Osteoblast (primary cell): ENCODE data around the gene IL10RB. TPM values are rescaled to one million over a fixed set of nuclear protein-coding genes. Genes with fewer than 3 reads are reported as not detected.
"Not testable (repeated sequence)": the region's sequence is repeated elsewhere in the genome, so short reads cannot be mapped to it uniquely, and the experiment has no call there.

Experiments
- DNase-seq: peaks from one replicate; pipeline ENCODE4 v3.0.0; 2011; ENCODE audit warnings: low spot score, mixed read lengths; ENCODE audit not compliant: insufficient read length; ENCODE audit errors: missing footprints
- H2AFZ ChIP-seq: 2 replicates; pipeline ENCODE4 v1.6.0; 2011; ENCODE audit warnings: mild to moderate bottlenecking, low read length
- H3K27ac ChIP-seq: 2 replicates; pipeline ENCODE4 v1.5.1; 2011; ENCODE audit warnings: mild to moderate bottlenecking, low read depth, low read length, moderate library complexity
- H3K27me3 ChIP-seq: 2 replicates; pipeline ENCODE4 v1.6.0; 2012; ENCODE audit warnings: mild to moderate bottlenecking, control low read depth, inconsistent platforms, low read length, moderate library complexity; ENCODE audit not compliant: insufficient read depth
- H3K36me3 ChIP-seq: 2 replicates; pipeline ENCODE4 v1.5.1; 2011; ENCODE audit warnings: mild to moderate bottlenecking, low read length, control low read depth, moderate library complexity; ENCODE audit not compliant: insufficient read depth
- H3K4me1 ChIP-seq: 2 replicates; pipeline ENCODE4 v1.5.1; 2011; ENCODE audit warnings: mild to moderate bottlenecking, low read length, control low read depth, moderate library complexity; ENCODE audit not compliant: insufficient read depth
- H3K4me2 ChIP-seq: 2 replicates; pipeline ENCODE4 v1.6.0; 2011; ENCODE audit warnings: mild to moderate bottlenecking, low read length; ENCODE audit not compliant: insufficient read depth
- H3K4me3 ChIP-seq: fragments of 200-600 bp; sonication (generic); 3 replicates; pipeline ENCODE4 v1.5.1; 2012; ENCODE audit warnings: mild to moderate bottlenecking, low read length, inconsistent platforms; ENCODE audit not compliant: insufficient read depth
- H3K79me2 ChIP-seq: 2 replicates; pipeline ENCODE4 v1.6.0; 2012; ENCODE audit warnings: mild to moderate bottlenecking, low read length, control low read depth, inconsistent platforms; ENCODE audit not compliant: insufficient read depth
- H3K9me3 ChIP-seq: 2 replicates; pipeline ENCODE4 v1.5.1; 2011; ENCODE audit warnings: low read depth, low read length, control low read depth
- H4K20me1 ChIP-seq: 2 replicates; pipeline ENCODE4 v1.6.0; 2012; ENCODE audit warnings: mild to moderate bottlenecking, low read length, control low read depth; ENCODE audit not compliant: insufficient read depth
- CTCF ChIP-seq: IDR thresholded peaks from 2 replicates; pipeline ENCODE4 v1.5.1; 2011; ENCODE audit warnings: mild to moderate bottlenecking, low read depth, low read length, moderate library complexity; ENCODE audit errors: extremely low read depth
- total RNA-seq: library from RNA; depleted of rRNA; stranded (reverse); fragments of >200 nt; gene quantifications from 2 replicates; pipeline ENCODE4 v1.2.3, GENCODE V29; 2012

The IL10RB gene
- total RNA-seq, 1 donor, result 44.9 TPM

- no peaks in the 10 kb centered on the region for H3K9me3 ChIP-seq
- peaks cover 8% of the 10 kb centered on the region for H3K36me3 ChIP-seq
- peaks cover 7% of the 10 kb centered on the region for H3K4me1 ChIP-seq
- no peak overlapping the region for H3K4me3 ChIP-seq
- no peak for DNase-seq
- no peak overlapping the region for H2AFZ ChIP-seq
- no peak overlapping the region for H3K4me2 ChIP-seq
- peaks cover 15% of the 10 kb centered on the region for H3K79me2 ChIP-seq
- no peaks in the 10 kb centered on the region for H3K27me3 ChIP-seq
- no peak overlapping the region for H3K27ac ChIP-seq
- no peak for TF ChIP-seq CTCF
- H4K20me1 ChIP-seq, result peaks cover 4% of the 10 kb centered on the region
These were observed 24.3 kb upstream of the IL10RB start for GRCh38 chr21:33241846-33242245.

- not testable (repeated sequence) for H3K4me3 ChIP-seq, H3K27me3 ChIP-seq, H4K20me1 ChIP-seq, DNase-seq, H3K4me2 ChIP-seq, H3K27ac ChIP-seq, H3K9me3 ChIP-seq, H2AFZ ChIP-seq, H3K4me1 ChIP-seq
- Histone ChIP-seq H3K79me2 (peaks cover 12% of the 10 kb centered on the region), H3K36me3 (peaks cover 17% of the 10 kb centered on the region)
These were observed 23.3 kb upstream of the IL10RB start for GRCh38 chr21:33242846-33243245.

- DNase-seq, result no peak
- no peaks in the 10 kb centered on the region for H3K9me3 ChIP-seq
- H3K27me3 ChIP-seq, result no peaks in the 10 kb centered on the region
- no peak overlapping the region for H3K27ac ChIP-seq
- H3K4me2 ChIP-seq, result no peak overlapping the region
- H3K36me3 ChIP-seq, result peaks cover 25% of the 10 kb centered on the region
- peaks cover 2% of the 10 kb centered on the region for H4K20me1 ChIP-seq
- H3K4me3 ChIP-seq, result no peak overlapping the region
- H3K79me2 ChIP-seq, result peaks cover 6% of the 10 kb centered on the region
- no peak overlapping the region for H2AFZ ChIP-seq
- H3K4me1 ChIP-seq, result no peaks in the 10 kb centered on the region
- no peak for TF ChIP-seq CTCF
These were observed 21.9 kb upstream of the IL10RB start for GRCh38 chr21:33244082-33244778.

- Histone ChIP-seq H3K9me3 (no peaks in the 10 kb centered on the region), H3K27ac (no peak overlapping the region), H3K79me2 (peaks cover 5% of the 10 kb centered on the region), H4K20me1 (no peaks in the 10 kb centered on the region), H2AFZ (no peak overlapping the region), H3K4me1 (no peaks in the 10 kb centered on the region), H3K36me3 (peaks cover 26% of the 10 kb centered on the region), H3K27me3 (no peaks in the 10 kb centered on the region), H3K4me2 (no peak overlapping the region), H3K4me3 (no peak overlapping the region)
- no peak for TF ChIP-seq CTCF
- no peak for DNase-seq
These were observed 21.4 kb upstream of the IL10RB start for GRCh38 chr21:33244779-33245105.
